NCI-H524 treated with DMSO at 0.1 percent for 48 hours (cell line): ENCODE data around the gene ATP13A3.

ENCODE experiments used
- DNase-seq: peaks from one replicate; lab custom pipeline; 2025; lab: John Stamatoyannopoulos, UW

Gene ATP13A3

GRCh38 chr3:194392576-194392975 lies 94.2 kb downstream of the ATP13A3 start:
- DNase-seq = no peak

- no peak for DNase-seq
Observed at GRCh38 chr3:194390835-194391234, 96.0 kb downstream of the ATP13A3 start.

GRCh38 chr3:194389269-194389668 lies 97.5 kb downstream of the ATP13A3 start:
- no peak for DNase-seq

- DNase-seq = no peak
Observed at GRCh38 chr3:194387926-194388418, 98.8 kb downstream of the ATP13A3 start.

GRCh38 chr3:194387276-194387675 lies 99.5 kb downstream of the ATP13A3 start:
- DNase-seq = no peak

- no peak for DNase-seq
Observed at GRCh38 chr3:194386648-194387047, 100.2 kb downstream of the ATP13A3 start.

- DNase-seq = no peak
Observed at GRCh38 chr3:194386066-194386465, 100.7 kb downstream of the ATP13A3 start.

- no peak for DNase-seq
Observed at GRCh38 chr3:194384569-194385001, 102.2 kb downstream of the ATP13A3 start.

GRCh38 chr3:194384156-194384555 lies 102.6 kb downstream of the ATP13A3 start:
- DNase-seq = no peak

GRCh38 chr3:194383276-194383940 lies 103.4 kb downstream of the ATP13A3 start:
- DNase-seq = no peak

GRCh38 chr3:194382892-194383223 lies 103.9 kb downstream of the ATP13A3 start:
- DNase-seq = no peak

GRCh38 chr3:194382196-194382891 lies 104.5 kb downstream of the ATP13A3 start:
- DNase-seq = no peak

- no peak for DNase-seq
Observed at GRCh38 chr3:194381460-194381875, 105.3 kb downstream of the ATP13A3 start.

GRCh38 chr3:194380326-194380725 lies 106.5 kb downstream of the ATP13A3 start:
- DNase-seq = no peak

- no peak for DNase-seq
Observed at GRCh38 chr3:194379651-194380050, 107.2 kb downstream of the ATP13A3 start.

- DNase-seq = no peak
Observed at GRCh38 chr3:194379231-194379630, 107.6 kb downstream of the ATP13A3 start.

- DNase-seq = no peak
Observed at GRCh38 chr3:194377708-194378107, 109.1 kb downstream of the ATP13A3 start.

- no peak for DNase-seq
Observed at GRCh38 chr3:194376241-194376560, 110.6 kb downstream of the ATP13A3 start.

- peak; percentile 90 for DNase-seq
Observed at GRCh38 chr3:194375473-194376240, 111.1 kb downstream of the ATP13A3 start.

- no peak for DNase-seq
Observed at GRCh38 chr3:194374935-194375334, 111.9 kb downstream of the ATP13A3 start.

GRCh38 chr3:194373899-194374298 lies 112.9 kb downstream of the ATP13A3 start:
- DNase-seq = no peak

- no peak for DNase-seq
Observed at GRCh38 chr3:194373028-194373427, 113.8 kb downstream of the ATP13A3 start.

GRCh38 chr3:194370753-194371152 lies 116.0 kb downstream of the ATP13A3 start:
- DNase-seq = no peak
